ENCODE measurements around the gene LDLRAD3.

LDLRAD3 gene

GRCh38 chr11:36077886-36078685, 134.2 kb downstream of the LDLRAD3 start:
- DNase-seq, result no peak
- peaks cover 17% of the 10 kb centered on the region for H3K36me3 ChIP-seq
- no peak overlapping the region for H3K4me3 ChIP-seq (ENCODE audit: low read depth, low read length)
- H3K27me3 ChIP-seq (ENCODE audit: insufficient read depth, low read depth, severe bottlenecking), result no peaks in the 10 kb centered on the region
- no peak overlapping the region for H3K27ac ChIP-seq
- TF ChIP-seq, protein P1, sequence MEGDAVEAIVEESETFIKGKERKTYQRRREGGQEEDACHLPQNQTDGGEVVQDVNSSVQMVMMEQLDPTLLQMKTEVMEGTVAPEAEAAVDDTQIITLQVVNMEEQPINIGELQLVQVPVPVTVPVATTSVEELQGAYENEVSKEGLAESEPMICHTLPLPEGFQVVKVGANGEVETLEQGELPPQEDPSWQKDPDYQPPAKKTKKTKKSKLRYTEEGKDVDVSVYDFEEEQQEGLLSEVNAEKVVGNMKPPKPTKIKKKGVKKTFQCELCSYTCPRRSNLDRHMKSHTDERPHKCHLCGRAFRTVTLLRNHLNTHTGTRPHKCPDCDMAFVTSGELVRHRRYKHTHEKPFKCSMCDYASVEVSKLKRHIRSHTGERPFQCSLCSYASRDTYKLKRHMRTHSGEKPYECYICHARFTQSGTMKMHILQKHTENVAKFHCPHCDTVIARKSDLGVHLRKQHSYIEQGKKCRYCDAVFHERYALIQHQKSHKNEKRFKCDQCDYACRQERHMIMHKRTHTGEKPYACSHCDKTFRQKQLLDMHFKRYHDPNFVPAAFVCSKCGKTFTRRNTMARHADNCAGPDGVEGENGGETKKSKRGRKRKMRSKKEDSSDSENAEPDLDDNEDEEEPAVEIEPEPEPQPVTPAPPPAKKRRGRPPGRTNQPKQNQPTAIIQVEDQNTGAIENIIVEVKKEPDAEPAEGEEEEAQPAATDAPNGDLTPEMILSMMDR (IDR thresholded peaks at IDR 0.05; ENCODE audit: low read depth, low read length), result no peak
- no peaks in the 10 kb centered on the region for H3K9me3 ChIP-seq (ENCODE audit: severe bottlenecking)

GRCh38 chr11:36078686-36079055, 134.8 kb downstream of the LDLRAD3 start:
- no peaks in the 10 kb centered on the region for H3K9me3 ChIP-seq (ENCODE audit: severe bottlenecking)
- H3K27ac ChIP-seq, result no peak overlapping the region
- TF ChIP-seq, protein P1 (IDR thresholded peaks at IDR 0.05; ENCODE audit: low read depth, low read length), result no peak
- DNase-seq, result no peak
- no peak overlapping the region for H3K4me3 ChIP-seq (ENCODE audit: low read depth, low read length)
- H3K27me3 ChIP-seq (ENCODE audit: insufficient read depth, low read depth, severe bottlenecking), result no peaks in the 10 kb centered on the region
- peaks cover 20% of the 10 kb centered on the region for H3K36me3 ChIP-seq

DNA sequence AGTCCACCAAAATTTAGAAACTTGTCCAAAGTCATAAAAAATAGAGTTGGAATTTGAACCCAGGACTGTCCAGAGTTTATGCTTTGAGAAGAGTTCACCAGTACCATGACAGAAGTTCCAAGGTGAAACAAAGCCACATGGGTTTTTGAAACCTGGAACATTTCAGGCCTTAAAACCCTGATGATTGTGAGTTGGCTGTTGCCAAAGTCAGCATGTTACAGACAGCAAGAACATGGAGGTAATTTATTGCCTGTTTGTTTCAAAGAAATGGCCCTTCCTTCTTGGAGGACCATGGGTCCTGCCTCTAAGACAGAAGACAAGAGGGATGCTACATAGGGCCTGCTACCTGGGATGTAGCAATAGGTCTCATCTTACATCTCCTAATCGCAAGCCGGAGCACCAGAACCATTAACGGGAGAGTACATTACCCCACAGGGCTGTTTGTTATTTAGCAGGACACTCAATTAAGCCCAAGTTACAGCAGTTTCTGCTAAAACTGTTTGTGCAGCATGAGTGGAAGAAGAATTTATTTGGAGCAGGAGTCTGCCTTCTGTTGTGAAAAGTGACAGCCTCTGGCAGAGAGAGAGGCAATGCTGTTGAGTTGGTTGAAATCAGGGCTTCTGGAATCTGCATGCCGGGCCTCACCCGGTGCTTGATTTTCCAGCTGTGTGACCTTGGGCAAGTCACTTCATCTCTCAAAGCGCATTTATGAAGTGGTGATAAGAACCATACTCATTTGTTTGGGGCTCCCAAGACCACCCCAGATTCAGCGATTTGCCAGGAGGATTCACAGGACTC, 136.2 kb downstream of the LDLRAD3 start:
- no peaks in the 10 kb centered on the region for H3K9me3 ChIP-seq (ENCODE audit: severe bottlenecking)
- DNase-seq, result no peak
- TF ChIP-seq, protein P1 (IDR thresholded peaks at IDR 0.05; ENCODE audit: low read depth, low read length), result no peak
- H3K4me3 ChIP-seq (ENCODE audit: low read depth, low read length), result no peak overlapping the region
- H3K27ac ChIP-seq, result no peak overlapping the region
- no peaks in the 10 kb centered on the region for H3K27me3 ChIP-seq (ENCODE audit: insufficient read depth, low read depth, severe bottlenecking)
- H3K36me3 ChIP-seq, result peaks cover 27% of the 10 kb centered on the region

DNA sequence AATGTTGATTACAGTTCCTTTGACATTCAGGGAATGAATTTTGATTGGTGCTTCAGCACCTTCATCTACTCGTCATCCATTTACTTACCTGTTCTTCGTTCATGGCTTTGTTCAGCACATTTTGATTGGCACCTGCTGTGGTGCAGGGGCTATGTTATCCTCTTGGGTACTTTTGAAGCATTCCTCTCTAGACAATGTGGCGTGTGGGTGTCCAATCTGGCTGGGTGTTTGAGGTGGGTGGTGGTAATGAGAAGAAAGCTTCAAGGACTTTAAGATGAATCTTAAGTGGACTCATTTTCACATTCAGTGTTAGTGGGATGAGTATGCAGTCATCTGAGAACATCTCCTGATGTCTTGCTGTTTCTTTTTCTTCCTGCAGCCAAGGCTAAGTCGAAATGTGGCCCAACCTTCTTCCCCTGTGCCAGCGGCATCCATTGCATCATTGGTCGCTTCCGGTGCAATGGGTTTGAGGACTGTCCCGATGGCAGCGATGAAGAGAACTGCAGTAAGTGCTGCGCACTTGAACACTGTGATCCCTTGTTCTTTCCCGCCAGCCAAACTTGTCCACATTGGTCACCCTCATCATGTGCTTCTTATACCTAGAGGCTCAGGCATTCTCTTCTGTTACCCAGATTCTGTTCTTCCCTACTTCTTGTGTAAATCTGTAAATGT, 137.5 kb downstream of the LDLRAD3 start:
- TF ChIP-seq, protein P1 (IDR thresholded peaks at IDR 0.05; ENCODE audit: low read depth, low read length), result no peak
- peaks cover 34% of the 10 kb centered on the region for H3K36me3 ChIP-seq
- no peaks in the 10 kb centered on the region for H3K9me3 ChIP-seq (ENCODE audit: severe bottlenecking)
- no peak for DNase-seq
- H3K27me3 ChIP-seq (ENCODE audit: insufficient read depth, low read depth, severe bottlenecking), result no peaks in the 10 kb centered on the region
- no peak overlapping the region for H3K27ac ChIP-seq
- H3K4me3 ChIP-seq (ENCODE audit: low read depth, low read length), result no peak overlapping the region

DNA sequence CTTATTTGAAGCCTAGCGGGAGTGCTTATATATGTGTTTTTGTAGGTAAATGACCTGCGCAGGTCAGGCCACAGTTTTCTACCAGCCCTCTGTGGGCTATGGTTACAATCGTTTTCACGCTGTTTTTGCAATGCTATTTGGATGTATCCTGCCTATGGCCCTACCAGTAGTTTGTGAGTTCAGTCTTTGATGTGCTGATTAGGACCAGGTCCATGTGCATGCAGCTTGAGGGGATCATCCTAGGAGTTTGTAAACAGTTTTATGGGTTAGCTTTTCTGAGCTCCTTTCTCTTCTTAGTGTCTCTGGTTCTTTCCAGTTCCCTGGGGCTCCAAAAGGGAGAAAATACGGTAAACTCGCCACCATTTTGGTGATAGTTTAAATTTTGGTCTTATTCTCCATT, 142.5 kb downstream of the LDLRAD3 start:
- no peak for DNase-seq

More for the DNA sequence above, 142.5 kb downstream of the LDLRAD3 start:
- Histone ChIP-seq H3K36me3 (peaks cover 42% of the 10 kb centered on the region), H3K9me3 (ENCODE audit: severe bottlenecking) (no peaks in the 10 kb centered on the region), H3K27me3 (ENCODE audit: insufficient read depth, low read depth, severe bottlenecking) (no peaks in the 10 kb centered on the region), H3K27ac (no peak overlapping the region), H3K4me3 (ENCODE audit: low read depth, low read length) (no peak overlapping the region)
- TF ChIP-seq, protein P1 (IDR thresholded peaks at IDR 0.05; ENCODE audit: low read depth, low read length), result no peak

Data from WERI-Rb-1 (cell line).